PC-3 (cell line): ENCODE results near the gene LGI4.

Experiments
- EZH2 ChIP-seq: fragments of 300-600 bp; sonication (generic); IDR thresholded peaks from one replicate; pipeline ENCODE4 v1.6.1; 2017; ENCODE audit warnings: antibody characterized with exemption, mild to moderate bottlenecking, low read length; ENCODE audit not compliant: unreplicated experiment
- TF ChIP-seq, protein P1 (sequence below): fragments of 300-600 bp; sonication (generic); conservative IDR thresholded peaks from 2 replicates; pipeline ENCODE4 v1.5.1; 2017; ENCODE audit warnings: antibody characterized with exemption, low read depth, mild to moderate bottlenecking, low read length

DNA sequence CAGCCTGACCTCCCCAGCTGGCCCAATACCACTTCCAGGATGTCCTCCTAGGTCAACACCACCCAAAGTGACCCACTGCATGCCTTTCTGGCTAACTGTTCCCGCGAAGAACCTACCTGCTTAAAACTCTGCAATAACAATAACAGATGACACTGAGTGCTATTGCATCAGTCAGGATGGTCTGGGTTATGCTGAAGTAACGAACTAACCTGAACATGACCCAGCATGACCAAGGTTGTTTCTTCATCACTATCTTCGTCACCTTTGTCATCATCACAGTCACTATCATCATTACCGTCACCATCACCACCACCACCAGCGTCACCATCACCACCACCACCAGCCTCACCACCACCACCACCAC is 29.8 kb downstream of the LGI4 start:
- no peak for TF ChIP-seq EZH2
- TF ChIP-seq, protein P1, sequence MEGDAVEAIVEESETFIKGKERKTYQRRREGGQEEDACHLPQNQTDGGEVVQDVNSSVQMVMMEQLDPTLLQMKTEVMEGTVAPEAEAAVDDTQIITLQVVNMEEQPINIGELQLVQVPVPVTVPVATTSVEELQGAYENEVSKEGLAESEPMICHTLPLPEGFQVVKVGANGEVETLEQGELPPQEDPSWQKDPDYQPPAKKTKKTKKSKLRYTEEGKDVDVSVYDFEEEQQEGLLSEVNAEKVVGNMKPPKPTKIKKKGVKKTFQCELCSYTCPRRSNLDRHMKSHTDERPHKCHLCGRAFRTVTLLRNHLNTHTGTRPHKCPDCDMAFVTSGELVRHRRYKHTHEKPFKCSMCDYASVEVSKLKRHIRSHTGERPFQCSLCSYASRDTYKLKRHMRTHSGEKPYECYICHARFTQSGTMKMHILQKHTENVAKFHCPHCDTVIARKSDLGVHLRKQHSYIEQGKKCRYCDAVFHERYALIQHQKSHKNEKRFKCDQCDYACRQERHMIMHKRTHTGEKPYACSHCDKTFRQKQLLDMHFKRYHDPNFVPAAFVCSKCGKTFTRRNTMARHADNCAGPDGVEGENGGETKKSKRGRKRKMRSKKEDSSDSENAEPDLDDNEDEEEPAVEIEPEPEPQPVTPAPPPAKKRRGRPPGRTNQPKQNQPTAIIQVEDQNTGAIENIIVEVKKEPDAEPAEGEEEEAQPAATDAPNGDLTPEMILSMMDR: no peak
